Activated T-helper 1 cell treated with anti-CD3 and anti-CD28 coated beads, Interleukin-2, amount 50 U/mL, for 16 hours (primary cell): Measurements from ENCODE around the gene BCKDHB.

Source experiments
- DNase-seq, 2 donors: peaks; one replicate each; pipeline ENCODE4 v3.0.0-alpha.2; 2020; ENCODE audit warnings: low read depth in 1 of 2, low spot score in 1 of 2

The BCKDHB gene

DNA sequence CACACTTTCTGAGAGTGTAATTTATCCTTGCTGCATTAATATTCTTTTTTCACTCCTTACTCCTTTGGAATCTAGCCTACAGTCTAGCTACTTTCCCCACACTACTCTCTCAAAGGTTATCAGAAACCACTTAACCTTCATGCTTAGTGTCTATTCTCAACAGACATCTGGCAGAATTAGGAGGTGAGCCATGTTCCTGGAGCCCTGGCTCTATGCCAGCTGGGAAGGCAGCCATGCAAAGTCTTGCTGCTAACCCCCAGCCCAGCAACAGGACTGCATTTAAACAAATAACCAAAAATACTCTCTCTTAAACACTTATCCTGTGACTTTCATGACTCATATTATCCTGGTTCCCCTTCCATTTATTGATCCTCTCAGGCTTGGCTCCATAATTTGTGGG is 260.2 kb downstream of the BCKDHB start:
- no peak for DNase-seq

GRCh38 chr6:80376411-80376810 is 269.9 kb downstream of the BCKDHB start:
- no peak for DNase-seq

GRCh38 chr6:80380566-80380965 is 274.1 kb downstream of the BCKDHB start:
- DNase-seq = no peak

DNA sequence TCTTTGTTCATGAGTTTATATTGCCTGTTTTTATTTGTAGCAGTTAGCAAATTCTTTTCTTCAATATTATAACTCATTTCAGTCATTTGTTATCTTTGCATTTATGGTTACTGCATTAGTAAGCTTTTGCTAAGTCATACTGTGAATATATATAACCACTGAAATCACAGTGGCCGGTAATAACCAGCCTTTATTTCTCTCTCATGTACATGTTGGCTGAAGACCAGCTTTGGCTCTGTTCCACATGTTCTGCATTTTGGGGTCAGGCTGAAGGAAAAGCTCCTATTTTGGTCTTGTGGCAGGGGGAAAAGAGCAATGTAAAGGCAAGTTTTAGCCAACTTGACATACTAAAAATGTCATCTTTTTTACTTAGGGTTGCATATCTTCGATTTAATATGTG is 276.3 kb downstream of the BCKDHB start:
- DNase-seq = no peak

- DNase-seq = no peak
Observed at GRCh38 chr6:80388507-80388906, 282.0 kb downstream of the BCKDHB start.
